ENCODE measurements around the gene CLEC3B.
"Not testable (repeated sequence)": the region's sequence is repeated elsewhere in the genome, so short reads cannot be mapped to it uniquely, and the experiment has no call there.

The CLEC3B gene

DNA sequence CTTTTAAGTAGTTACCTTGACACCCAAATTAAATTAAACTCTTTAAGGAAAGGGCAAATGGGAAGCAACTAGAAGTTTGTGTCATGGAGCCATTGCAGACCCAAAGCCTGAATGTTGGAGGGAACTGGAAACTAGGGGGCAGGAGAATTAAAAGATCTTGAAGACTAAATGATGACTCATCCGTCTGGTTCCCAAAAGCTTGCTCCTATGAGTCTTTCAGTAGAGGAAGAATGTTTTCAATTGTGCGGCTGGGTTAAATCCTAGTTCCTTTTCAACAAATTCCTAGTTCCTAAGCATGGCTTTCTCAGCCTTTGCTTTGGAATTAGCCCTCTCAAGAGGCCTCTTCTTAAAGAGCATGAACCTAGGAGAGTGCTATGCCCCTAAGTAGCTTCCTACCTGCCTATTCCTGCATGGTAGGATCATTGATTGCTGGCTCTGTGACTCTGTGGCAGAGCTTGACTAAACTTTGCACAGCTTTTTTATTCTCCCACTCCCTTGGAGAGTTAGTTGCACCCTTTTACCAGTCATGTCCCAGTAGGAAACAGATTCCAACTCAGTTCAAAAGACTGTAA is 17.7 kb downstream of the CLEC3B start:
- no peak overlapping the region for H3K4me3 ChIP-seq (ENCODE audit: low read length)
- TF ChIP-seq, protein P1, sequence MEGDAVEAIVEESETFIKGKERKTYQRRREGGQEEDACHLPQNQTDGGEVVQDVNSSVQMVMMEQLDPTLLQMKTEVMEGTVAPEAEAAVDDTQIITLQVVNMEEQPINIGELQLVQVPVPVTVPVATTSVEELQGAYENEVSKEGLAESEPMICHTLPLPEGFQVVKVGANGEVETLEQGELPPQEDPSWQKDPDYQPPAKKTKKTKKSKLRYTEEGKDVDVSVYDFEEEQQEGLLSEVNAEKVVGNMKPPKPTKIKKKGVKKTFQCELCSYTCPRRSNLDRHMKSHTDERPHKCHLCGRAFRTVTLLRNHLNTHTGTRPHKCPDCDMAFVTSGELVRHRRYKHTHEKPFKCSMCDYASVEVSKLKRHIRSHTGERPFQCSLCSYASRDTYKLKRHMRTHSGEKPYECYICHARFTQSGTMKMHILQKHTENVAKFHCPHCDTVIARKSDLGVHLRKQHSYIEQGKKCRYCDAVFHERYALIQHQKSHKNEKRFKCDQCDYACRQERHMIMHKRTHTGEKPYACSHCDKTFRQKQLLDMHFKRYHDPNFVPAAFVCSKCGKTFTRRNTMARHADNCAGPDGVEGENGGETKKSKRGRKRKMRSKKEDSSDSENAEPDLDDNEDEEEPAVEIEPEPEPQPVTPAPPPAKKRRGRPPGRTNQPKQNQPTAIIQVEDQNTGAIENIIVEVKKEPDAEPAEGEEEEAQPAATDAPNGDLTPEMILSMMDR (conservative IDR thresholded peaks at IDR 0.05; ENCODE audit: low read depth, low read length), result peak; percentile 31
- DNase-seq (ENCODE audit: low read depth), result peak; percentile 74

DNA sequence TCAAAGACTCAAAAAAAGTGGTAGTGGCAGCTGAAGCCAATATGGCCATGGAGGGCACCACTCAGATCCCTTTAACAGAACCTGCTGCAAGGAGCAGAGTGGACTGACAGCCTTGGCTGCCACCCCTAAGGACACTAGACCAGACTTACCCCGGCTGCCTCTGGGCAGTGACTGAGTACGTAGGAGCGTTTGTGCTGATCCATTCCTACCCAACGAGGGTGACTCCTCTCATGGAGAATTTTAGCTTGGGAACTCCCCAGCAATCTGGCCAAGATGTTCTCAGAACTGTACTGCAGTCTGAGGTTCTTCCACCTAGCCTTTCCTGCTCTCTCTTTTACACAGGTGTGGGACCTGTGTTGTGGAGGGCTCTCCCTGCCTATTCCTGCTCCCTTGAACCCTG is 22.1 kb downstream of the CLEC3B start:
- TF ChIP-seq, protein P1 (conservative IDR thresholded peaks at IDR 0.05; ENCODE audit: low read depth, low read length), result no peak
- DNase-seq (ENCODE audit: low read depth), result no peak

DNA sequence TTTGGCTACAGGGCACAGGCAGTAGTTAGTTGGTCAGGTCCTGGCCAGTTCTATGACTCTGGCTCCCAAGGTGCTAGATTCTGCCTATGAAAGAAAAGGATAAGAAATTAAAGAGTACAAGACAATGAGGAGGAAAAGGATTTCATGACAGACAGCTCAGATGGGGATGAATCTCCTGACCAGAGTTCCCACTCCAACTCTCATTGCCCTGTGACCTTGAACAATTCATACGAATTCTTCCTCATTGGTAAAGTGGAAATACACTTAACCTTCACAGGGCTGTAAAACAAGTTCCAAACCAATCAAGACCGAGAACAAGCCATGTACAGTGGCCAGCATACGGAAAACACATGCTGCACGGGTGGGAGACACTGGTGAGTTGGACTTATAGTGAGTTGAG is 23.7 kb downstream of the CLEC3B start:
- no peak for DNase-seq (ENCODE audit: low read depth)
- no peak overlapping the region for H3K4me3 ChIP-seq (ENCODE audit: low read length)
- TF ChIP-seq, protein P1 (conservative IDR thresholded peaks at IDR 0.05; ENCODE audit: low read depth, low read length), result no peak

More for the DNA sequence above, 22.1 kb downstream of the CLEC3B start:
- no peak overlapping the region for H3K4me3 ChIP-seq (ENCODE audit: low read length)

DNA sequence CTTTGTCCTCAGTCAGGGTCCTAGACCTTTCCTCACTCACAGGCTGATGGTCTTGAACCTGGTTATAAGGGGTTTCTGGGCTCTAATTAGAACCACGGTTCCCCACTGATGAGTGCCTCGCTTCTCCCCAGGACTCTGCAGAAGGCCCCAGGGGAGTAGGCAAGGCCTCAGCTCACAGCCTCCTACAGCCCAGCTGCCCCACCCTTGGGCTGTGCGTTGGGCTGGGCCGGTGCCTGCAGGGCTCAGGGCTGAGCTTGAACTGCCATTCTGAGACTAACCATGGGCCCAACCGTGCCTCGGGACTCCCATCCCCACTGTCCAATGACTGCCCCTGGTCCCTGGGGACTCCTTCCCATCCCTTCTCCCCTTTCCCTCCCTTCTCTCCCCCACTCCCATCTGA is 25.6 kb downstream of the CLEC3B start:
- TF ChIP-seq, protein P1 (conservative IDR thresholded peaks at IDR 0.05; ENCODE audit: low read depth, low read length), result no peak
- DNase-seq (ENCODE audit: low read depth), result no peak
- no peak overlapping the region for H3K4me3 ChIP-seq (ENCODE audit: low read length)

DNA sequence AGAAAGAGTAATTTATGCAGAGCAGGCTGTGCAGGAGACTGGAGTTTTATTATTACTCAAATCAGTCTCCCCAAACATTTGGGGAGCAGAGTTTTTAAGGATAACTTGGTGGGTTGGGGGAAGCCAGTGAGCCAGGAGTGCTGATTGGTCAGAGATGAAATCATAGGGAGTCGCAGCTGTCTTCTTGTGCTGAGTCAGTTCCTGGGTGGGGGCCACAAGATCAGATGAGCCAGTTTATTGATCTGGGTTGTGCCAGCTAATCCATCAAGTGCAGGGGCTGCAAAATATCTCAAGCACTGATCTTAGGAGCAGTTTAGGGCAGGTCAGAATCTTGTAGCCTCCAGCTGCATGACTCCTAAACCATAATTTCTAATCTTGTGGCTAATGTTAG is 27.7 kb downstream of the CLEC3B start:
- not testable (repeated sequence) for H3K4me3 ChIP-seq (ENCODE audit: low read length); DNase-seq (ENCODE audit: low read depth)

DNA sequence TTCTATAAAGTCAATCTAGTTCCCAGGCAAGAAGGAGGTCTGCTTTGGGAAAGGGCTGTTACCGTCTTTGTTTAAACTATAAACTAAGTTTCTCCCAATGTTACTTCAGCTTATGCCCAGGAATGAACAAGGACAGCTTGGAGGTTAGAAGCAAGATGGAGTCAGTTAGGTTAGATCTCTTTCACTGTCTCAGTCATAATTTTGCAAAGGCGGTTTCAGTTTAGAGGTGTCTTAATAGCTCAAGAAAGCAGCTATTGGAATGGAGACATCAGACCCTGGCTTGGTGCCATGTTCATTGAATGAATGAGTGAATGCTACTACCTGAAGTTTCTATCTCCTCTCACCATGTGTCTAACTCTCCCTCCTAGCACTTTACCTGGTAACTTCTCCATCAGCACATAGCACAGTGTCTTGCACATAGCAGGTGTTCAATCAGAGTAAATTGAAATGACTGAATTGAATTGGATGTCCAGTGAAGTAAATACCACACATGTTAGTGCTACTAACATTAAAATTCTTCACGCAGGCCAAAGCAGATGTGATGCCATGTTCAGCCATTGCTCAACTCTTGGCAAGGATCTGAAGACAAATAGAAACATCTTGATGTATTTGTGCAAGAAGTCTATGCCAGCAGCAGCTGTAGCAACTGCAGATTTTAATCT is 28.2 kb downstream of the CLEC3B start:
- TF ChIP-seq, protein P1 (conservative IDR thresholded peaks at IDR 0.05; ENCODE audit: low read depth, low read length), result no peak
- DNase-seq (ENCODE audit: low read depth), result no peak
- H3K4me3 ChIP-seq (ENCODE audit: low read length), result no peak overlapping the region

DNA sequence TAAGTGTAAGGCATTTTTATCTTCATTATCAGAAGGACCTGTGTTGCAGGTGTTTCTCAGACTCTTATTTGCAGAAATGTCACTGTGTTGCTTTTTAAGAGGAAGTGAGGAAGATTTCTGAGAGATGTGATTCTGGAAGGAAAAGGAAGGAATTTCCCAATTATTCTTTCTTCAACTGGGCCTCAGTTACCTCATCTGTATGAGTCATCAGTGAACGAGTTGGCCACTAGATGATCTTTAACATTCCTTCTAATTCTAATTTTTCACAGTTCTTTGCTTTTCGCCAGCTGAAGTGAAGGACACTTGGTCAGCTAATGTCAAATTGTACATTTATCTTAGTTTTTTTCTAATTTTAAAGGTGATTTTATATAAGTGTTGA is 28.9 kb downstream of the CLEC3B start:
- no peak for DNase-seq (ENCODE audit: low read depth)

More for the DNA sequence above, 28.9 kb downstream of the CLEC3B start:
- TF ChIP-seq, protein P1 (conservative IDR thresholded peaks at IDR 0.05; ENCODE audit: low read depth, low read length), result no peak
- no peak overlapping the region for H3K4me3 ChIP-seq (ENCODE audit: low read length)

All from retinal pigment epithelial cell (primary cell).